GM19238 (cell line): ENCODE data around the gene WNT2B.
"Not testable (repeated sequence)": the region's sequence is repeated elsewhere in the genome, so short reads cannot be mapped to it uniquely, and the experiment has no call there.

ENCODE experiments used
- DNase-seq: peaks from one replicate; pipeline ENCODE4 v3.0.0; 2011; ENCODE audit warnings: low spot score; ENCODE audit not compliant: insufficient read length

The WNT2B gene

GRCh38 chr1:112508278-112509004, at the start of gene WNT2B:
TSS of gene WNT2B (plus strand) at chr1:112508965. CDS start at chr1:112509263, 298 bp downstream.
- DNase-seq, result peak; percentile 50

GRCh38 chr1:112460615-112461014, 48.1 kb upstream of the WNT2B start:
- no peak for DNase-seq

- DNase-seq, result no peak
Measured at GRCh38 chr1:112461200-112461871, 47.4 kb upstream of the WNT2B start.

GRCh38 chr1:112462953-112463279, 45.8 kb upstream of the WNT2B start:
- DNase-seq, result no peak

GRCh38 chr1:112464501-112464900, 44.3 kb upstream of the WNT2B start:
- no peak for DNase-seq

GRCh38 chr1:112465122-112465521, 43.6 kb upstream of the WNT2B start:
- no peak for DNase-seq

- DNase-seq, result peak; percentile 61
Measured at GRCh38 chr1:112466078-112466660, 42.6 kb upstream of the WNT2B start.

GRCh38 chr1:112470324-112470723, 38.4 kb upstream of the WNT2B start:
- DNase-seq, result not testable (repeated sequence)

- DNase-seq, result no peak
Measured at GRCh38 chr1:112470966-112471365, 37.8 kb upstream of the WNT2B start.

GRCh38 chr1:112472142-112472541, 36.6 kb upstream of the WNT2B start:
- no peak for DNase-seq

GRCh38 chr1:112477550-112477949, 31.2 kb upstream of the WNT2B start:
- DNase-seq, result no peak

- DNase-seq, result no peak
Measured at GRCh38 chr1:112478314-112478713, 30.5 kb upstream of the WNT2B start.

GRCh38 chr1:112486063-112486462, 22.7 kb upstream of the WNT2B start:
- DNase-seq, result not testable (repeated sequence)

- DNase-seq, result not testable (repeated sequence)
Measured at GRCh38 chr1:112487686-112488085, 21.1 kb upstream of the WNT2B start.

GRCh38 chr1:112488141-112488540, 20.6 kb upstream of the WNT2B start:
- no peak for DNase-seq

- DNase-seq, result no peak
Measured at GRCh38 chr1:112492076-112492475, 16.7 kb upstream of the WNT2B start.

- no peak for DNase-seq
Measured at GRCh38 chr1:112493351-112493750, 15.4 kb upstream of the WNT2B start.

- DNase-seq, result no peak
Measured at GRCh38 chr1:112496290-112496689, 12.5 kb upstream of the WNT2B start.

GRCh38 chr1:112501810-112502641, 6.7 kb upstream of the WNT2B start:
- peak; percentile 40 for DNase-seq

- no peak for DNase-seq
Measured at GRCh38 chr1:112502826-112503225, 5.9 kb upstream of the WNT2B start.

GRCh38 chr1:112504001-112504660, 4.6 kb upstream of the WNT2B start:
- no peak for DNase-seq
